HG03060 (cell line): Measurements from ENCODE around the gene THADA.
"Not testable (repeated sequence)": the region's sequence is repeated elsewhere in the genome, so short reads cannot be mapped to it uniquely, and the experiment has no call there.

Experiments used
- ATAC-seq: cut with Tn5 transposase; IDR thresholded peaks from one replicate; pipeline ENCODE4 v1.9.1; 2021; ENCODE audit warnings: low read depth, moderate number of reproducible peaks; ENCODE audit not compliant: unreplicated experiment

Gene THADA

GRCh38 chr2:43605079-43605655, 9.3 kb upstream of the THADA start:
- no peak for ATAC-seq

GRCh38 chr2:43604674-43605073, 8.8 kb upstream of the THADA start:
- ATAC-seq: no peak

DNA sequence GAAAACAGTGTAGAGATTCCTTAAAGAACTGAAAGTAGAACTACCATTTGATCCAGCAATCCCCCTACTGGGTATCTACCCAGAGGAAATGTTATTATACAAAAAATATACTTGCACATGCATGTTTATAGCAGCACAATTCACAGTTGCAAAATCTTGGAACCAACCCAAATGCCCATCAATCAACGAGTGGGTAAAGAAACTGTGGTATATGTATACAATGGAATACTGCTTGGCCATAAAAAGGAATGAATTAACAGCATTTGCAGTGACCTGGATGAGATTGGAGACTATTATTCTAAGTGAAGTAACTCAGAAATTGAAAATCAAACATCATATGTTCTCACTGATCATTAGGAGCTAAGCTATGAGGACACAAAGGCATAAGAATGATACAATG, 4.8 kb upstream of the THADA start:
- not testable (repeated sequence) for ATAC-seq

DNA sequence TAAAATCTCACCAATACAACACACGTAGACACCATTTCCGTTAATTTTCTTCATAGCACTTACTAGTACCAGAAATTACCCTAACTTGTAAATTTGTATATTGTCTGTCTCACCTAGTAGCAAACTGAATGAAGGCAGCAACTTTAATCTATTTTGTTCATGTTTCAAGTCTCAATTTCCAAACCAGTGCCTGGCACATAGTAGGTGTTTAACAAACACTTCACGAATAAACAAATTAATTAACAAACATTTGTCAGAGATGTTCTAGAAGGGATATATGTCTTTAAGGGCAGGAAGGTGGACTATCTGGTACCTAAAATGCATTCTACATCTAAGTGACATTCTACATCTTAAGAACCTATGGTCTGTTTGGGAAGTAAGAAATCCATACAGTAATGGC, 963 bp downstream of the THADA start:
- ATAC-seq: no peak

GRCh38 chr2:43593254-43593653, 2.6 kb downstream of the THADA start:
- no peak for ATAC-seq

GRCh38 chr2:43592443-43592842, 3.4 kb downstream of the THADA start:
- ATAC-seq: no peak

GRCh38 chr2:43585708-43586107, 10.1 kb downstream of the THADA start:
- no peak for ATAC-seq

DNA sequence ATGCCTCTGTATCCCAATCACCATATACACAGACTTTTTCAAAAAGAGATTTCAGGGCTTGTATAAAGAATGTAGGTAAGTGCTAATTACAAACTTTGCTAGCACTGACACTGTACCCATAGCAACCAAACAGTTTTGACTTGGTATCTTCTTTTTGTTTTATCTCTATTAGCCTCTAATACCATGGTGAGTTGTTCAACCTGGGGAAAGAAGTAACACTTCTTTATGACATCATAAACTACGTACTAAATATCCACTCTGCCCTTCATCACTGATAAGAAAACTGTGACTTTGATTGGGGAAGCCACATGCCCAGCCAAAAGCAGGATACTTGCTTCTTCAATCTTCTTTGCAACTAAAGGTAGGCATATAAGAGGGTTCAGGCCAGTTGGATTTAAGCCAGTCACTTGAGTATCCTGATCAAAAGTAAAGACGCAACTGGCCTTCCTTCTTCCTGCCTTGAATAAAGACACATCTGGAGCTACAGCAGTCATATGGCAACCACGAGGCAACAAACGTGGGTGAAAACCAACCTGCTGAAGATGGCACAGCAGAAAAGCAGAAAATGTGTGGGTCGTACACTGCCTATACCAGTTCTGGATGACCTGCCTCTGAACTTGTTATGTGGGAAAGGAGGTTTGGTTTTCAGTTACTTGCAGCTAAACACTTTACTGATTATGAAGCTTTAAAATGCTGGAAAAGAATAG, 16.4 kb downstream of the THADA start:
- no peak for ATAC-seq

DNA sequence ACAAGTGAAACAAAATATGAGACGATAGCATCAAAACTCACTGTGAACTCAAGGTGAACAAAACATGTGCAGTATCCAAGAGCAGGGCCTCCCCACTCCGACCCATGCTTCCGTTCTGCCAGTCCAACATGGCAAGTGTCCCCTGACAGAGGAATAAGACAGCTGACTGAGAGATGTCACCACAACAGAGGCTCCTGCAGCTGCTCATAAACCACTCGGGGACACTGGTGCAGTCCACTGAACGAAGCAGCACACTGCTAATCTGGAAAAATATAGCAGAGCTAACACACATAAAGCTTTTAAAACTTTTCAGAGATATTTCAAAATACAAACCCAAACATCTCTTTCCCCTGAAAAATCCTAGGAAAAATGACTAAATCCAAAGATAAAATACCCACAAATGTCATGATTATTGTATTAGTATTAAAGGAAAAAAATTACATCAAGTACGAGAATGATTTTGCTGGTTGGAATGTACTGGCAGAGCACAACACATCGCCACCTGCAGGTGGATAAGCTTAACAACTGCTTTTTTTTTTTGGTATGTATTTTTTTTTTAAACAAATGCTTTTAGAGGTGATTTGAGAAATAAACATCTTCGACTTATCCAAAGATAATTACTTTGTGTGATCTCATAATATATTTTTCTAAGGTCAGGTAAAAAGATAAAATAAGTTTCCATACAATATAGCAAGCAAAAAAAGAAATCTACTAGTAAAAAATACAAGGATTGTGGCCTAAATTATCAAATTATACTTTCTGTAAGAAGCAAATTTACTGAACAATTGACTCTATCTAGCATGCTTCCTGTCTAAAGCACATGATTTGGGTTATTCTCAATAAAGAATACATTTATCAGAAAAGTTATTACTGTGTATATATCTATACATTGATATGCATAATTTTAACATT, 18.6 kb downstream of the THADA start:
- no peak for ATAC-seq

GRCh38 chr2:43572244-43572643, 23.6 kb downstream of the THADA start:
- ATAC-seq: no peak

- ATAC-seq: no peak
Observed at GRCh38 chr2:43569921-43570320, 25.9 kb downstream of the THADA start.

DNA sequence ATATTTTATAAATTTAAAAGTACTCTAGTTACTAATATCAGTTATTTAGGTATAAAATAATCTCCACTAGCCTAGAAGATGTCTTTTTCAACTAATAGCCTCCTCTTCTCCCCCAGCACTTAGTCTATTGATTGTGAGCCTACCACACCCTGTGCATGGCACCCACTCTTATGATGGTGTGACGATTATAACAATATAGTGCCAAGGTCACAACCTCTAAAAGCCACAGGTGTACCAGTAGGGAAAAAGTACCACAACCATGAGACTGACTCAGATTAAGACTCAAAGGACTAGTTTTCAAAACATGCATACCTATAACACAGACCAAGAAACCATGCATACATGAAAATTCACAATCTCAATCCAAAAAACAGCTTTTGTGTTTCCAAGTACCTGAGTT, 27.6 kb downstream of the THADA start:
- no peak for ATAC-seq

- no peak for ATAC-seq
Observed at GRCh38 chr2:43566461-43566729, 29.4 kb downstream of the THADA start.

DNA sequence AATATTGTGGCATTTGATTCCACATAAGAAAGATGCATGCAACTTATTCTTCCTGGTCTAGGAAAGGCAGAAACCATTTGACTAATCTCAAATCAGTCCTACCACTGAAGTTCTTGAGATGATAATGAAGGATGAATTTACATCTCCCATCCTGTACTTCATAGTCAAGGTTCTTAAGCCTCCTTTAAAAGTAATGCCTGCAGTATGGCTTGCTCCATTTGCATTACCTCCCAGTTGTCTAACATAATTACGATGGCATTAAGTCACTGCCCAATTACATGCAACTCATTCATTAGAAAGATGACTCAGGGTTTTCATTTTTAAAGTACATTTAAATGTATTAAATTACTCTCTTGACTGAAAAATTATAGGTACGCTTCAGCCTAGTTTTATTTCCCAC, 32.2 kb downstream of the THADA start:
- no peak for ATAC-seq

GRCh38 chr2:43560231-43560547, 35.6 kb downstream of the THADA start:
- ATAC-seq: no peak

GRCh38 chr2:43559391-43560230, 36.2 kb downstream of the THADA start:
- peak; percentile 46 for ATAC-seq

DNA sequence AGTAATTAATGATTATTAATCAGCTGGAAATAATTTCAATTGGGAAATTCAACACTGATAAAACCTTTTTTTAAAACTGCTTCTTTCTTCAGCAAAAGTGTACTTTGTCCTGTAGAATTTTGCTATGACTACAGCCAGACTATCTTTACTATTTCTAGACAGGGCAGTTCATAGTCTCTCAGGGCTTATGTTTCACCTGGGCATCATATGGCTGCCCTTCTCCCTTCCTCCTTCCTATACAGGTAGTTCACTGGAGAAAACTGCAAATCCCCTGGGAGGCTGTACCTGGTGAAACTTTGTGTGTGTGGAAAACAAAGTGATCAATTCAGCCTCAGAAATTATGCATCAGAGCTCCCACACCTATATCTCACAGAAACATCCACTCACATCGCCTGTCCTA, 38.6 kb downstream of the THADA start:
- ATAC-seq: no peak

- ATAC-seq: no peak
Observed at GRCh38 chr2:43556256-43556655, 39.6 kb downstream of the THADA start.

DNA sequence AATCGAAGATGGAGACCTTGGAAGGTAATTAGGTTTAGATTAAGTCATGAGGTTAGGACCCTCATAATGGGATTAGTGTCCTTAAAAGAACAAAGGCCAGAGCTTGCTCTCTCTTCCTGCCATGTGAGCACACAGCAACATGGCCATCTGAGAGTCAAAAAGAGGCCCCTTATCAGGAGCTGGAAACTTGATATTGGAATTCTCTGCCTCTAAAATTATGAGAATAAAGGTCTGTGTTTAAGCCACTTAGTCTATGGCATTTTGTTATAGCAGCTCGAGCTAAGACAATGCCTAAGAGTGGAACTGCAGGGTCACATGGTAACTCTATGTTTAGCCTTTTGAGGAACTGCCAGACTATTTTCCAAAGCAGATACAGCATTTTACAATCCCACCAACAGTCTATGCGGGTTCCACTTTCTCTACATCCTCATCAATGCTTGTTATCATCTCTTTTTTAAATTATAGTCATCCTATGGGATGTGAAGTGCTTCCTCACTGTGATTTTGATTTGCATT, 42.4 kb downstream of the THADA start:
- ATAC-seq: no peak

DNA sequence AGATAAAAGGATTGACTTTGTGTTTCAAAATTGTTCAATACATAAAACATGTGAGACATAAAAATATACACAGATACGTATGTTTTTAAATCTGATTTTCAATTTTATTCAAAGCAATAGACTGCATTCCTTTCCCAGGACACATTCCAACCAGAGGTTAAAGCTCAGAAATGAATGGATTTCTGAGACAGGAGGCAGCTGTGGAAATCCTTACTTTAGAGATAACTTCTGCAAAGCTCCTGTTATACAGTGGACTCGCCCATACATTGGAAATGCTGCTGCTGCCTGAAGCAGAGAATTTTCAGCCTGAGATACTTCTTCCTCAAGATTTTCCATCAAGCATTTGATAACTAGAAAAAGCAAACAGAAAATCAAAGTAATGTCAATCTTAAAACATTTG, 43.8 kb downstream of the THADA start:
- ATAC-seq: no peak

GRCh38 chr2:43548381-43548780, 47.5 kb downstream of the THADA start:
- not testable (repeated sequence) for ATAC-seq
